WTC11 (cell line): ENCODE results near the gene TMEM108. TPM values are rescaled to one million over a fixed set of nuclear protein-coding genes. Genes with fewer than 3 reads are reported as not detected.

Experiments
- ATAC-seq: fragments of 200-7000 bp; cut with Tn5 transposase; 2 replicates; pipeline ENCODE4 v1.10.0; 2021; ENCODE audit warnings: mild to moderate bottlenecking, moderate library complexity
- CTCF ChIA-PET: fragments of 300-600 bp; sonication (Branson Sonifier 250); formaldehyde crosslinking; loops from one replicate; lab custom pipeline; 2021; ENCODE audit warnings: antibody characterized with exemption; lab: Charles Lee
- POLR2A ChIA-PET: fragments of 350-600 bp; sonication (Branson Sonifier 250); formaldehyde crosslinking; loops from one replicate; lab custom pipeline; 2021; ENCODE audit warnings: antibody characterized with exemption; lab: Charles Lee
- DNase-seq: peaks from one replicate; pipeline ENCODE4 v3.0.0; 2021; ENCODE audit warnings: low spot score
- H3K27ac Mint-ChIP-seq: 2 replicates; pipeline ENCODE4 v1.8.0; 2021; ENCODE audit warnings: mixed read lengths
- H3K27me3 Mint-ChIP-seq: 2 replicates; pipeline ENCODE4 v1.8.0; 2021; ENCODE audit warnings: low read depth, mild to moderate bottlenecking, moderate library complexity, mixed read lengths
- H3K36me3 Mint-ChIP-seq: 2 replicates; pipeline ENCODE4 v1.8.0; 2021; ENCODE audit warnings: mixed read lengths
- H3K4me1 Mint-ChIP-seq: 2 replicates; pipeline ENCODE4 v1.8.0; 2022; ENCODE audit warnings: mixed read lengths
- H3K4me3 Mint-ChIP-seq: 2 replicates; pipeline ENCODE4 v1.8.0; 2021; ENCODE audit warnings: mild to moderate bottlenecking, moderate library complexity, mixed read lengths
- H3K9me3 Mint-ChIP-seq: 2 replicates; pipeline ENCODE4 v1.8.0; 2021; ENCODE audit warnings: mixed read lengths
- GTF2I ChIP-seq: fragments of 250-450 bp; sonication (Bioruptor Pico); conservative IDR thresholded peaks from 2 replicates; pipeline ENCODE4 v1.4.0; 2021; ENCODE audit warnings: mild to moderate bottlenecking
- JAZF1 ChIP-seq: fragments of 250-450 bp; sonication (Bioruptor Pico); IDR thresholded peaks from 2 replicates; pipeline ENCODE4 v1.9.0; 2021; ENCODE audit warnings: moderate library complexity, mild to moderate bottlenecking, inconsistent platforms
- KAT7 ChIP-seq: sonication (generic); formaldehyde crosslinking; IDR thresholded peaks from 2 replicates; pipeline ENCODE4 v1.8.1; 2023; ENCODE audit warnings: missing genetic modification reagents, mild to moderate bottlenecking, borderline replicate concordance
- NR3C1 ChIP-seq: sonication (generic); formaldehyde crosslinking; conservative IDR thresholded peaks from 2 replicates; pipeline ENCODE4 v1.8.1; 2023; ENCODE audit warnings: low read depth, mild to moderate bottlenecking, missing genetic modification reagents
- PRRX2 ChIP-seq: fragments of 250-450 bp; sonication (Bioruptor Pico); IDR thresholded peaks from 2 replicates; pipeline ENCODE4 v1.8.0; 2021; ENCODE audit warnings: mild to moderate bottlenecking
- RELA ChIP-seq: sonication (generic); formaldehyde crosslinking; IDR thresholded peaks from 2 replicates; pipeline ENCODE4 v1.8.1; 2022; ENCODE audit warnings: missing genetic modification reagents, mild to moderate bottlenecking, borderline replicate concordance
- RORB ChIP-seq: fragments of 250-450 bp; sonication (Bioruptor Pico); IDR thresholded peaks from 2 replicates; pipeline ENCODE4 v1.9.0; 2021; ENCODE audit warnings: mild to moderate bottlenecking
- ZNF138 ChIP-seq: sonication (generic); formaldehyde crosslinking; conservative IDR thresholded peaks from 2 replicates; pipeline ENCODE4 v1.8.1; 2022; ENCODE audit warnings: mild to moderate bottlenecking, moderate library complexity, missing genetic modification reagents
- ZNF219 ChIP-seq: sonication (generic); formaldehyde crosslinking; IDR thresholded peaks from 2 replicates; pipeline ENCODE4 v1.8.0; 2023; ENCODE audit warnings: missing genetic modification reagents, mild to moderate bottlenecking, borderline replicate concordance
- ZNF317 ChIP-seq: sonication (generic); formaldehyde crosslinking; IDR thresholded peaks from 2 replicates; pipeline ENCODE4 v1.8.1; 2023; ENCODE audit warnings: low read depth, mild to moderate bottlenecking, moderate library complexity, missing genetic modification reagents, borderline replicate concordance
- ZNF671 ChIP-seq: fragments of 250-450 bp; sonication (Bioruptor Pico); IDR thresholded peaks from 2 replicates; pipeline ENCODE4 v1.8.0; 2021; ENCODE audit warnings: mild to moderate bottlenecking
- total RNA-seq: library from RNA; stranded (reverse); gene quantifications from 3 replicates; pipeline ENCODE4 v1.2.3, GENCODE V29; 2021
- TF ChIP-seq, protein P1 (sequence below): sonication (generic); formaldehyde crosslinking; IDR thresholded peaks from 2 replicates; pipeline ENCODE4 v1.8.0; 2022; ENCODE audit warnings: mild to moderate bottlenecking, missing genetic modification reagents
- TF ChIP-seq, protein P2 (sequence below): sonication (generic); formaldehyde crosslinking; IDR thresholded peaks from 2 replicates; pipeline ENCODE4 v1.8.1; 2023; ENCODE audit warnings: mild to moderate bottlenecking, missing genetic modification reagents, moderate library complexity
- TF ChIP-seq, protein P3 (sequence below): sonication (generic); formaldehyde crosslinking; IDR thresholded peaks from 2 replicates; pipeline ENCODE4 v1.8.1; 2023; ENCODE audit warnings: mild to moderate bottlenecking, moderate library complexity, missing genetic modification reagents
- TF ChIP-seq, protein P4 (sequence below): fragments of 250-450 bp; sonication (Bioruptor Pico); IDR thresholded peaks from 2 replicates; pipeline ENCODE4 v2.1.2; 2022; ENCODE audit warnings: mild to moderate bottlenecking, moderate library complexity
- TF ChIP-seq, protein P5 (sequence below): sonication (generic); formaldehyde crosslinking; IDR thresholded peaks from 2 replicates; pipeline ENCODE4 v1.8.1; 2023; ENCODE audit warnings: mild to moderate bottlenecking, missing genetic modification reagents, borderline replicate concordance
- TF ChIP-seq, protein P6 (sequence below): fragments of 250-450 bp; sonication (Bioruptor Pico); IDR thresholded peaks from 2 replicates; pipeline ENCODE4 v1.9.0; 2021; ENCODE audit warnings: mild to moderate bottlenecking, borderline replicate concordance
- TF ChIP-seq, protein P7 (sequence below): sonication (generic); formaldehyde crosslinking; conservative IDR thresholded peaks from 2 replicates; pipeline ENCODE4 v1.8.1; 2022; ENCODE audit warnings: mild to moderate bottlenecking, missing genetic modification reagents

Gene TMEM108
- total RNA-seq, 1 experiment from 2014 or later: 14.7 TPM

DNA sequence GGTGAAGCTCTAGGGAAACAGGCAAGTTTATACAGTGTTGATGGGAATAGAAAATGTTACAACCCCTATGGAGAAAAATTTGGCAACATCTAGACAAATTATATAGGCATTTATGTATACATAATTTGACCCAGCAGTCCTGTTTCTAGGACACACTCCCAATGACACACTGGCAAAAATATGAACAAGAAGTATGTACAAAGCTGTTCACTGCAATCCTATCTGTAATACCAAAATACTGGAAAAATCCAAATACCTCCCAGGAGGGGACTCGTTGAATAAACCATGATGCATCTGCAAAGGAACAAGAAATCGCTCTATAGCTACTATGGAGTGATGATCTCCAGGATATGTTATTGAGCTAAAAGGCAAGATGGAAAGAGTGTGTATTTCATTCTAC lies 370.2 kb downstream of the TMEM108 start:
- no peak for DNase-seq
- ChIA-PET CTCF (no interaction called here), POLR2A (no interaction called here)
- TF ChIP-seq ZNF138 (CRISPR knock-in tag) (no peak), PRRX2 (no peak), RORB (CRISPR knock-in tag) (no peak), RELA (CRISPR knock-in tag) (no peak), JAZF1 (CRISPR knock-in tag) (no peak), KAT7 (CRISPR knock-in tag) (no peak), ZNF317 (CRISPR knock-in tag) (no peak), ZNF219 (CRISPR knock-in tag) (no peak), GTF2I (CRISPR knock-in tag) (no peak), ZNF671 (no peak), NR3C1 (CRISPR knock-in tag) (no peak)
- TF ChIP-seq, protein P1, sequence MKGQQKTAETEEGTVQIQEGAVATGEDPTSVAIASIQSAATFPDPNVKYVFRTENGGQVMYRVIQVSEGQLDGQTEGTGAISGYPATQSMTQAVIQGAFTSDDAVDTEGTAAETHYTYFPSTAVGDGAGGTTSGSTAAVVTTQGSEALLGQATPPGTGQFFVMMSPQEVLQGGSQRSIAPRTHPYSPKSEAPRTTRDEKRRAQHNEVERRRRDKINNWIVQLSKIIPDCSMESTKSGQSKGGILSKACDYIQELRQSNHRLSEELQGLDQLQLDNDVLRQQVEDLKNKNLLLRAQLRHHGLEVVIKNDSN (CRISPR knock-in tag): no peak
- TF ChIP-seq, protein P2, sequence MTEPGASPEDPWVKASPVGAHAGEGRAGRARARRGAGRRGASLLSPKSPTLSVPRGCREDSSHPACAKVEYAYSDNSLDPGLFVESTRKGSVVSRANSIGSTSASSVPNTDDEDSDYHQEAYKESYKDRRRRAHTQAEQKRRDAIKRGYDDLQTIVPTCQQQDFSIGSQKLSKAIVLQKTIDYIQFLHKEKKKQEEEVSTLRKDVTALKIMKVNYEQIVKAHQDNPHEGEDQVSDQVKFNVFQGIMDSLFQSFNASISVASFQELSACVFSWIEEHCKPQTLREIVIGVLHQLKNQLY: no peak
- TF ChIP-seq, protein P3, sequence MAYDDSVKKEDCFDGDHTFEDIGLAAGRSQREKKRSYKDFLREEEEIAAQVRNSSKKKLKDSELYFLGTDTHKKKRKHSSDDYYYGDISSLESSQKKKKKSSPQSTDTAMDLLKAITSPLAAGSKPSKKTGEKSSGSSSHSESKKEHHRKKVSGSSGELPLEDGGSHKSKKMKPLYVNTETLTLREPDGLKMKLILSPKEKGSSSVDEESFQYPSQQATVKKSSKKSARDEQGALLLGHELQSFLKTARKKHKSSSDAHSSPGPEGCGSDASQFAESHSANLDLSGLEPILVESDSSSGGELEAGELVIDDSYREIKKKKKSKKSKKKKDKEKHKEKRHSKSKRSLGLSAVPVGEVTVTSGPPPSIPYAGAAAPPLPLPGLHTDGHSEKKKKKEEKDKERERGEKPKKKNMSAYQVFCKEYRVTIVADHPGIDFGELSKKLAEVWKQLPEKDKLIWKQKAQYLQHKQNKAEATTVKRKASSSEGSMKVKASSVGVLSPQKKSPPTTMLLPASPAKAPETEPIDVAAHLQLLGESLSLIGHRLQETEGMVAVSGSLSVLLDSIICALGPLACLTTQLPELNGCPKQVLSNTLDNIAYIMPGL (CRISPR knock-in tag): no peak
- TF ChIP-seq, protein P4, sequence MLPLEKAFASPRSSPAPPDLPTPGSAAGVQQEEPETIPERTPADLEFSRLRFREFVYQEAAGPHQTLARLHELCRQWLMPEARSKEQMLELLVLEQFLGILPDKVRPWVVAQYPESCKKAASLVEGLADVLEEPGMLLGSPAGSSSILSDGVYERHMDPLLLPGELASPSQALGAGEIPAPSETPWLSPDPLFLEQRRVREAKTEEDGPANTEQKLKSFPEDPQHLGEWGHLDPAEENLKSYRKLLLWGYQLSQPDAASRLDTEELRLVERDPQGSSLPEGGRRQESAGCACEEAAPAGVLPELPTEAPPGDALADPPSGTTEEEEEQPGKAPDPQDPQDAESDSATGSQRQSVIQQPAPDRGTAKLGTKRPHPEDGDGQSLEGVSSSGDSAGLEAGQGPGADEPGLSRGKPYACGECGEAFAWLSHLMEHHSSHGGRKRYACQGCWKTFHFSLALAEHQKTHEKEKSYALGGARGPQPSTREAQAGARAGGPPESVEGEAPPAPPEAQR (CRISPR knock-in tag): no peak
- TF ChIP-seq, protein P5, sequence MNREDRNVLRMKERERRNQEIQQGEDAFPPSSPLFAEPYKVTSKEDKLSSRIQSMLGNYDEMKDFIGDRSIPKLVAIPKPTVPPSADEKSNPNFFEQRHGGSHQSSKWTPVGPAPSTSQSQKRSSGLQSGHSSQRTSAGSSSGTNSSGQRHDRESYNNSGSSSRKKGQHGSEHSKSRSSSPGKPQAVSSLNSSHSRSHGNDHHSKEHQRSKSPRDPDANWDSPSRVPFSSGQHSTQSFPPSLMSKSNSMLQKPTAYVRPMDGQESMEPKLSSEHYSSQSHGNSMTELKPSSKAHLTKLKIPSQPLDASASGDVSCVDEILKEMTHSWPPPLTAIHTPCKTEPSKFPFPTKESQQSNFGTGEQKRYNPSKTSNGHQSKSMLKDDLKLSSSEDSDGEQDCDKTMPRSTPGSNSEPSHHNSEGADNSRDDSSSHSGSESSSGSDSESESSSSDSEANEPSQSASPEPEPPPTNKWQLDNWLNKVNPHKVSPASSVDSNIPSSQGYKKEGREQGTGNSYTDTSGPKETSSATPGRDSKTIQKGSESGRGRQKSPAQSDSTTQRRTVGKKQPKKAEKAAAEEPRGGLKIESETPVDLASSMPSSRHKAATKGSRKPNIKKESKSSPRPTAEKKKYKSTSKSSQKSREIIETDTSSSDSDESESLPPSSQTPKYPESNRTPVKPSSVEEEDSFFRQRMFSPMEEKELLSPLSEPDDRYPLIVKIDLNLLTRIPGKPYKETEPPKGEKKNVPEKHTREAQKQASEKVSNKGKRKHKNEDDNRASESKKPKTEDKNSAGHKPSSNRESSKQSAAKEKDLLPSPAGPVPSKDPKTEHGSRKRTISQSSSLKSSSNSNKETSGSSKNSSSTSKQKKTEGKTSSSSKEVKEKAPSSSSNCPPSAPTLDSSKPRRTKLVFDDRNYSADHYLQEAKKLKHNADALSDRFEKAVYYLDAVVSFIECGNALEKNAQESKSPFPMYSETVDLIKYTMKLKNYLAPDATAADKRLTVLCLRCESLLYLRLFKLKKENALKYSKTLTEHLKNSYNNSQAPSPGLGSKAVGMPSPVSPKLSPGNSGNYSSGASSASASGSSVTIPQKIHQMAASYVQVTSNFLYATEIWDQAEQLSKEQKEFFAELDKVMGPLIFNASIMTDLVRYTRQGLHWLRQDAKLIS (CRISPR knock-in tag): no peak
- TF ChIP-seq, protein P6, sequence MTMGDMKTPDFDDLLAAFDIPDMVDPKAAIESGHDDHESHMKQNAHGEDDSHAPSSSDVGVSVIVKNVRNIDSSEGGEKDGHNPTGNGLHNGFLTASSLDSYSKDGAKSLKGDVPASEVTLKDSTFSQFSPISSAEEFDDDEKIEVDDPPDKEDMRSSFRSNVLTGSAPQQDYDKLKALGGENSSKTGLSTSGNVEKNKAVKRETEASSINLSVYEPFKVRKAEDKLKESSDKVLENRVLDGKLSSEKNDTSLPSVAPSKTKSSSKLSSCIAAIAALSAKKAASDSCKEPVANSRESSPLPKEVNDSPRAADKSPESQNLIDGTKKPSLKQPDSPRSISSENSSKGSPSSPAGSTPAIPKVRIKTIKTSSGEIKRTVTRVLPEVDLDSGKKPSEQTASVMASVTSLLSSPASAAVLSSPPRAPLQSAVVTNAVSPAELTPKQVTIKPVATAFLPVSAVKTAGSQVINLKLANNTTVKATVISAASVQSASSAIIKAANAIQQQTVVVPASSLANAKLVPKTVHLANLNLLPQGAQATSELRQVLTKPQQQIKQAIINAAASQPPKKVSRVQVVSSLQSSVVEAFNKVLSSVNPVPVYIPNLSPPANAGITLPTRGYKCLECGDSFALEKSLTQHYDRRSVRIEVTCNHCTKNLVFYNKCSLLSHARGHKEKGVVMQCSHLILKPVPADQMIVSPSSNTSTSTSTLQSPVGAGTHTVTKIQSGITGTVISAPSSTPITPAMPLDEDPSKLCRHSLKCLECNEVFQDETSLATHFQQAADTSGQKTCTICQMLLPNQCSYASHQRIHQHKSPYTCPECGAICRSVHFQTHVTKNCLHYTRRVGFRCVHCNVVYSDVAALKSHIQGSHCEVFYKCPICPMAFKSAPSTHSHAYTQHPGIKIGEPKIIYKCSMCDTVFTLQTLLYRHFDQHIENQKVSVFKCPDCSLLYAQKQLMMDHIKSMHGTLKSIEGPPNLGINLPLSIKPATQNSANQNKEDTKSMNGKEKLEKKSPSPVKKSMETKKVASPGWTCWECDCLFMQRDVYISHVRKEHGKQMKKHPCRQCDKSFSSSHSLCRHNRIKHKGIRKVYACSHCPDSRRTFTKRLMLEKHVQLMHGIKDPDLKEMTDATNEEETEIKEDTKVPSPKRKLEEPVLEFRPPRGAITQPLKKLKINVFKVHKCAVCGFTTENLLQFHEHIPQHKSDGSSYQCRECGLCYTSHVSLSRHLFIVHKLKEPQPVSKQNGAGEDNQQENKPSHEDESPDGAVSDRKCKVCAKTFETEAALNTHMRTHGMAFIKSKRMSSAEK (CRISPR knock-in tag): no peak
- TF ChIP-seq, protein P7, sequence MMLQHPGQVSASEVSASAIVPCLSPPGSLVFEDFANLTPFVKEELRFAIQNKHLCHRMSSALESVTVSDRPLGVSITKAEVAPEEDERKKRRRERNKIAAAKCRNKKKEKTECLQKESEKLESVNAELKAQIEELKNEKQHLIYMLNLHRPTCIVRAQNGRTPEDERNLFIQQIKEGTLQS: no peak
- H3K27ac Mint-ChIP-seq: no peak overlapping the region
- ATAC-seq: no peak
- no peaks in the 10 kb centered on the region for H3K36me3 Mint-ChIP-seq
- no peaks in the 10 kb centered on the region for H3K27me3 Mint-ChIP-seq
- H3K4me3 Mint-ChIP-seq: no peak overlapping the region
- peaks cover 7% of the 10 kb centered on the region; the same call in 1 of the 2 replicates for H3K4me1 Mint-ChIP-seq
- H3K9me3 Mint-ChIP-seq: no peaks in the 10 kb centered on the region
